IMR-90 (cell line): ENCODE data around the gene SH2D1B. TPM values are rescaled to one million over a fixed set of nuclear protein-coding genes. Genes with fewer than 3 reads are reported as not detected.

Source experiments
- ATAC-seq: fragments of 200-7000 bp; cut with Tn5 transposase; 2 replicates; pipeline ENCODE4 v1.9.1; 2020; ENCODE audit warnings: low read depth, mild to moderate bottlenecking, moderate library complexity
- BruUV-seq: library from RNA; stranded (reverse); fragments of 400-500 nt; replicated peaks from 2 replicates; lab custom pipeline; 2021; lab: Mats Ljungman, UMichigan
- CTCF ChIA-PET: fragments of 300-600 bp; formaldehyde crosslinking; extraction: SDS; loops from one replicate; lab custom pipeline; 2021; ENCODE audit warnings: antibody characterized with exemption; lab: Yijun Ruan, JAX
- POLR2A ChIA-PET: fragments of 300-600 bp; sonication (Branson Sonifier 250); formaldehyde crosslinking; loops from one replicate; lab custom pipeline; 2022; ENCODE audit warnings: antibody characterized with exemption; ENCODE audit not compliant: unreplicated experiment; lab: Charles Lee
- DNase-seq: peaks from one replicate; pipeline ENCODE4 v3.0.0; 2013
- H2AFZ ChIP-seq: replicated peaks from 2 replicates; pipeline ENCODE3; 2013; ENCODE audit warnings: low read length, mild to moderate bottlenecking; ENCODE audit not compliant: poor library complexity
- H2AK5ac ChIP-seq: 2 replicates; pipeline ENCODE4 v1.6.1; 2013; ENCODE audit warnings: low read depth, low read length, inconsistent platforms
- H2AK9ac ChIP-seq: replicated peaks from 2 replicates; pipeline ENCODE3; 2013; ENCODE audit warnings: mild to moderate bottlenecking, low read depth, low read length, moderate library complexity; ENCODE audit not compliant: poor library complexity
- H2BK120ac ChIP-seq: 2 replicates; pipeline ENCODE4 v1.6.1; 2013; ENCODE audit warnings: low read depth, low read length, inconsistent platforms
- H2BK15ac ChIP-seq: 3 replicates; pipeline ENCODE4 v1.6.1; 2013; ENCODE audit warnings: low read depth, low read length, inconsistent platforms
- H2BK20ac ChIP-seq: 2 replicates; pipeline ENCODE4 v1.6.1; 2013; ENCODE audit warnings: low read depth, mild to moderate bottlenecking, inconsistent platforms, low read length, moderate library complexity
- H2BK5ac ChIP-seq: 2 replicates; pipeline ENCODE4 v1.6.1; 2013; ENCODE audit warnings: mild to moderate bottlenecking, low read depth, low read length, inconsistent platforms; ENCODE audit not compliant: poor library complexity, severe bottlenecking
- H3K14ac ChIP-seq: replicated peaks from 2 replicates; pipeline ENCODE4 v1.6.1; 2013; ENCODE audit warnings: low read depth, low read length, inconsistent platforms
- H3K18ac ChIP-seq: 2 replicates; pipeline ENCODE4 v1.6.1; 2013; ENCODE audit warnings: low read depth, low read length, control low read depth
- H3K23ac ChIP-seq: 2 replicates; pipeline ENCODE4 v1.6.1; 2013; ENCODE audit warnings: low read depth, low read length, inconsistent platforms
- H3K27ac ChIP-seq: 2 replicates; pipeline ENCODE4 v1.5.1; 2013; ENCODE audit warnings: mild to moderate bottlenecking, control low read depth, low read length; ENCODE audit not compliant: insufficient read depth
- H3K27me3 ChIP-seq: 2 replicates; pipeline ENCODE4 v1.6.1; 2013; ENCODE audit warnings: low read length; ENCODE audit not compliant: control insufficient read depth, insufficient read depth
- H3K36me3 ChIP-seq: 2 replicates; pipeline ENCODE4 v1.6.1; 2013; ENCODE audit warnings: low read length, mixed read lengths; ENCODE audit not compliant: control insufficient read depth, insufficient read depth
- H3K4ac ChIP-seq: 2 replicates; pipeline ENCODE4 v1.6.1; 2013; ENCODE audit warnings: low read depth, low read length, inconsistent platforms
- H3K4me1 ChIP-seq: 2 replicates; pipeline ENCODE4 v1.6.1; 2013; ENCODE audit warnings: low read length, mixed read lengths; ENCODE audit not compliant: control insufficient read depth, insufficient read depth
- H3K4me2 ChIP-seq: 2 replicates; pipeline ENCODE4 v1.6.1; 2013; ENCODE audit warnings: low read depth, mild to moderate bottlenecking, control low read depth, low read length, moderate library complexity
- H3K4me3 ChIP-seq: 2 replicates; pipeline ENCODE4 v1.5.1; 2013; ENCODE audit warnings: low read depth, mild to moderate bottlenecking, control low read depth, low read length, moderate library complexity; ENCODE audit not compliant: insufficient read depth
- H3K56ac ChIP-seq: 2 replicates; pipeline ENCODE4 v1.6.1; 2013; ENCODE audit warnings: low read length, inconsistent platforms; ENCODE audit not compliant: insufficient read depth; ENCODE audit errors: extremely low read depth
- H3K79me1 ChIP-seq, 2 experiments: 2 replicates each; pipeline ENCODE4 v1.6.1; 2013; ENCODE audit warnings: low read length in 2 of 2, inconsistent platforms in 1 of 2, low read depth in 1 of 2
- H3K9ac ChIP-seq: 2 replicates; pipeline ENCODE4 v1.6.1; 2013; ENCODE audit warnings: low read depth, low read length, control low read depth
- H3K9me1 ChIP-seq: 2 replicates; pipeline ENCODE4 v1.6.1; 2013; ENCODE audit warnings: low read length, inconsistent platforms; ENCODE audit not compliant: insufficient read depth
- H3K9me3 ChIP-seq: 2 replicates; pipeline ENCODE4 v1.6.1; 2013; ENCODE audit warnings: low read length; ENCODE audit not compliant: control insufficient read depth, insufficient read depth
- H4K20me1 ChIP-seq: 2 replicates; pipeline ENCODE4 v1.6.1; 2013; ENCODE audit warnings: low read length, inconsistent platforms; ENCODE audit not compliant: insufficient read depth
- H4K5ac ChIP-seq: 2 replicates; pipeline ENCODE4 v1.6.1; 2013; ENCODE audit warnings: mild to moderate bottlenecking, low read depth, low read length, control low read depth
- H4K8ac ChIP-seq, 2 experiments: 2 replicates each; pipeline ENCODE4 v1.6.1; 2013; ENCODE audit warnings: low read depth in 2 of 2, low read length in 2 of 2, control low read depth in 1 of 2, inconsistent platforms in 1 of 2
- H4K91ac ChIP-seq: 2 replicates; pipeline ENCODE4 v1.6.1; 2013; ENCODE audit warnings: low read depth, low read length, inconsistent platforms; ENCODE audit not compliant: insufficient read depth
- CEBPB ChIP-seq: IDR thresholded peaks from 2 replicates; pipeline ENCODE4 v1.6.1; 2012; ENCODE audit warnings: low read depth, low read length, improper control_type of control experiment
- POLR2A ChIP-seq: IDR thresholded peaks from 2 replicates; pipeline ENCODE4 v1.6.1; 2012; ENCODE audit warnings: mild to moderate bottlenecking, low read depth, low read length
- WGBS, 2 experiments: methylation state at CpG; one replicate each; pipeline versions ENCODE4 v1.1.5 to v1.1.7; 2013; ENCODE audit warnings: missing lambda C conversion rate in 2 of 2; ENCODE audit not compliant: insufficient read length in 1 of 2; ENCODE audit errors: extremely low coverage in 2 of 2; 5-methylcytosine and 5-hydroxymethylcytosine counted together
- dilution Hi-C: fragments of 300-500 bp; cut with HindIII; formaldehyde crosslinking; loops from one replicate; pipeline ENCODE4 v1.14.3; 2018; ENCODE audit warnings: low sequenced_read_pairs; ENCODE audit not compliant: unreplicated experiment
- in situ Hi-C: fragments of 300-500 bp; cut with MboI; formaldehyde crosslinking; loops from 3 replicates; pipeline ENCODE4 v1.14.3; 2019; ENCODE audit warnings: low sequenced_read_pairs, inconsistent platforms, mixed read lengths
- intact Hi-C: fragments of 100-400 bp; cut with micrococcal nuclease; formaldehyde crosslinking; loops from 2 replicates; pipeline ENCODE4 v1.10.0; 2022
- polyA plus RNA-seq, 3 experiments: library from polyadenylated mRNA; depleted of rRNA; stranded (reverse); fragments of >200 nt; gene quantifications; 2 replicates each; pipeline ENCODE4 v1.2.3, GENCODE V29; 2012; ENCODE audit warnings: low replicate concordance in 1 of 3
- total RNA-seq: library from RNA; depleted of rRNA; stranded (reverse); fragments of >200 nt; gene quantifications from 2 replicates; pipeline ENCODE4 v1.2.3, GENCODE V29; 2012

SH2D1B gene
- total and polyA plus RNA-seq, 2 of the 4 experiments (the other 2 are of a cell fraction): 0.03 to 0.18 TPM

DNA sequence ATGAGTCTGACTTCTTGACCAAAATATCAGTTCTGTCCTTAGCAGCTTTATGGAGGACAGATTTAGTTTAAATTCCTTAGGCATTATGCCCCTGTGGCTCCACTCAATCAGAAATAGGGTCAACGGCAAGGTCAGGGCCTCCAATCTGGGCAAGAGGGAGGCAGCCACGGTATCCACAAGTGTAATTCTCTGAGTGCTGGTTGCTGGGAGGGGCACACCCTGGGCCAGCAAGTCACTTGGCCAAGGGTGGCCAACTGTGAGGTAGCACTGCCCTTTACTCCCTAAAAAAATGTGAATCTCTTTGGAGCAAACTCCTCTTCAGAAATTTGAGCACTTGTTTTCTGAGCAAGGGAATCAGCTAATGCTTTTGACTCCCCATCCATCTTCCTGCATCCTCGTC, 48.1 kb downstream of the SH2D1B start:
- Histone ChIP-seq H4K91ac (no peak overlapping the region), H3K23ac (no peak overlapping the region), H2BK120ac (no peak overlapping the region), H3K4me1 (no peaks in the 10 kb centered on the region), H2BK15ac (no peak overlapping the region), H3K56ac (no peak overlapping the region), H4K8ac (no peak overlapping the region), H3K14ac (no peak overlapping the region), H4K20me1 (no peaks in the 10 kb centered on the region), H2AK9ac (no peak overlapping the region), H3K36me3 (no peaks in the 10 kb centered on the region), H3K4me2 (no peak overlapping the region), H3K27ac (no peak overlapping the region), H3K79me1 (no peaks in the 10 kb centered on the region), H3K18ac (no peak overlapping the region), H2AK5ac (no peak overlapping the region), H2BK20ac (no peak overlapping the region), H3K9ac (no peak overlapping the region), H3K4ac (no peak overlapping the region), H3K9me1 (no peaks in the 10 kb centered on the region; the same call in 1 of the 2 replicates), H3K27me3 (peaks cover 13% of the 10 kb centered on the region), H4K5ac (no peak overlapping the region), H2BK5ac (no peak overlapping the region), H3K9me3 (no peaks in the 10 kb centered on the region), H3K4me3 (no peak overlapping the region), H2AFZ (no peak overlapping the region)
- BruUV-seq: no TSS peak
- intact Hi-C loops: no loop called here
- CTCF ChIA-PET: interaction anchor here (0.6 kb wide), 1 partner anchor 19 kb away, joined by 6 read pairs; no protein-coding TSS in a partner anchor
- in situ Hi-C loops: no loop called here
- ATAC-seq: no peak
- TF ChIP-seq CEBPB (no peak), POLR2A (no peak)
- no peak for DNase-seq
- dilution Hi-C loops: no loop called here
- POLR2A ChIA-PET: no interaction called here
- 59% methylated on average over 3 of the region's 3 CpGs; no CpG with 5 or more reads in 1 of the 2 experiments for WGBS, 2 experiments
